HL-60 (cell line): Measurements from ENCODE around the gene USP31.

Experiments used
- CTCF ChIP-seq: IDR thresholded peaks from one replicate; pipeline ENCODE4 v1.5.1; 2011; ENCODE audit warnings: low read length, control low read depth, inconsistent platforms; ENCODE audit not compliant: insufficient read depth
- GABPA ChIP-seq: IDR thresholded peaks from 2 replicates; pipeline ENCODE4 v1.6.1; 2012; ENCODE audit warnings: low read depth
- POLR2AphosphoS5 ChIP-seq: IDR thresholded peaks from 2 replicates; pipeline ENCODE4 v1.6.1; 2012; ENCODE audit warnings: low read depth
- REST ChIP-seq: IDR thresholded peaks from 2 replicates; pipeline ENCODE4 v1.6.1; 2012; ENCODE audit warnings: low read depth; ENCODE audit not compliant: insufficient replicate concordance
- SPI1 ChIP-seq: IDR thresholded peaks from 2 replicates; pipeline ENCODE4 v1.6.1; 2012; ENCODE audit warnings: low read depth, mild to moderate bottlenecking, borderline replicate concordance

GRCh38 chr16:23074423-23074822, 74.8 kb downstream of the USP31 start:
- TF ChIP-seq CTCF (no peak), POLR2AphosphoS5 (no peak), REST (no peak), SPI1 (no peak), GABPA (no peak)
